NCI-H1092 treated with DMSO at 0.1 percent for 48 hours (cell line): ENCODE measurements around the gene HS2ST1.
"Not testable (repeated sequence)": the region's sequence is repeated elsewhere in the genome, so short reads cannot be mapped to it uniquely, and the experiment has no call there.

ENCODE experiments used
- DNase-seq: peaks from one replicate; lab custom pipeline; 2025; lab: John Stamatoyannopoulos, UW

HS2ST1 gene

DNA sequence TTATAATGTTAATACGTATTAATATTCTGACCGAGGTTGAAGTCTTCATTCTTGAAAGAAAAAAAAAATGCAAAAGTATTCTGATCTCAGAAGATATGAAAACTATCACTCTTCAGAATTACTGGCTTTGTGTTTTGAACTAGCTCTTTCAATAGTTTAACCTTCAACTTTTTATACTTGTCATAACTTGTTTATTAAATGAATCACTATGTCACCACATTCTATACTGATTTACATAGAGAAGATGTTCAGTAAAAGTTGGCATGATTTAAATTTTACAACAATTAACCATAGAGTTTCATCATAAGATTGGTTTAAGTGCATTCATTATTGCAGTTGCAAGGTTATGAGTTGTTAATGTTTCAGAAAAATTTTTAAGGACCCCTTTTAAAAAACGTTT, 57.3 kb downstream of the HS2ST1 start:
- DNase-seq: no peak

DNA sequence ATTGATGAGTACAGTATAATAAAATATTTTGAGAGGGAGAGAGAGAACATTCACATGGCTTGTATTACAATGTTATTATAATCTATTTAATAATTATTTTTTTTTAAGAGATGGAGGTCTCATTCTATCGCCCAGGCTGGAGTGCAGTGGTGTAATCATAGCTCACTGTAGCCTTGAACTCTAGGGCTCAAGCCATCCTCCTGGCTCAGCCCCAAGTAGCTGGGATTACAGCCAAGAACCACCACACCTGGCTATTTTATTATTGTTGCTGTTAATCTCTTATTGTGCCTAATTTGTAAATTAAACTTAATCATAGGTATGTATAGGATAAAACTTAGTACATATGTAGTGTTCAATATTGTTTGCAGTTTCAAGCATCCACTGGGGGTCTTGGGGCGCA, 57.8 kb downstream of the HS2ST1 start:
- peak; percentile 28 for DNase-seq

DNA sequence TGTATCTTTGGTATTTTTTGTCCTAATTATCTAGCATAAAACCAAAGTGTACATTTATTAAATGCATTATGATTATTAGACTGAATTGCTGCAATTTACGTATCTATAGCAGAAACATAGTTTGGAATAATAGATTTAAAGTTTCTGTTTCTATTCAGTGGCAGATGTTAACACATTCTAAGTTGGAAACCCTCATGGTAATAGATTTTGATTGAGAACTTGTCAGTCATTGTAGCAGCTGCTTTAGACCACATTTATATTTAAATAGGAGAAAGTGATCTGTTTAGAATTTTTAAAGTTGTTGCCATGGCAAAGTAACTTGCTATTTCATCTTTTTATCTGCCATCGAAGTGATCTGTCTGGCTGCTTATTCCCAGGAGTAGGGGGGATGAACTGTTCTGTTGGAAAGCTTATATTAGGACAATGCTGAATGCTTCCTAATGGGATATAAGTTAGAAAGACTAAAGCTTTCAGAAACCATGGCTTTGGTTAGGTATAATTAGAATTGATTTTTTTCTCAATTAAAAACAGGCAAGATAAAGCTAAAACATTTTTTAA, 61.6 kb downstream of the HS2ST1 start:
- DNase-seq: no peak

DNA sequence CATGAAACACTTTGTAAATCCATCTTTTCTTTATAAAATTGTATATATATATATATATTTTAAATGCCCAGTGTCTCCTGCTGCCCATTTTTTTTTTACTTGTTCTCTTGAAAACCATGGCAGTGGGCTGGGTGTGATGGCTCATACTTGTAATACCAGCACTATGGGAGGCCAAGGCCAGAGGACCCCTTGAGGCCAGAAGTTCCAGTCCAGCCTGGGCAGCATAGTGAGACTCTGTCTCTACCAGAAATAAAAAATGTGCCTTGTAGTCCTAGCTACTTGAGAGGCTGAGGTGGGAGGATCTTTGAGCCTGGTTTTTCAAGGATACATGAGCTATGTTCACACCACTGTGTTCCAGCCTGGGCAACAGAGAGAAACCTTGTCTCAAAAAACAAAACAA, 62.2 kb downstream of the HS2ST1 start:
- DNase-seq: no peak

- no peak for DNase-seq
Measured at GRCh38 chr1:86981482-86982213, 67.2 kb downstream of the HS2ST1 start.

DNA sequence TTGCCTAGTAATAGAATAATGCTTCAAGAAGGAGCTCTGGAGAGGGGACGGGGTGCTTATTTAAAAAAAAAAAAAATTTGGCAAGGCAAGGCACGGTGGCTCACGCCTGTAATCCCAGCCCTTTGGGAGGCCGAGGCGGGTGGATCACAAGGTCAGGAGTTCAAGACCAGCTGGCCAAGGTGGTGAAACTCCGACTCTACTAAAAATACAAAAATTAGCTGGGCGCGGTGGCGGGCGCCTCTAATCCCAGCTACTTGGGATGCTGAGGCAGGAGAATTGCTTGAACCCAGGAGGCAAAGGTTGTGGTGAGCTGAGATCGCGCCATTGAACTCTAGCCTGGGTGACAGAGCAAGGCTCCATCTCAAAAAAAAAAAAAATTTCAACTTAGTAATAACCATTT, 69.2 kb downstream of the HS2ST1 start:
- DNase-seq: not testable (repeated sequence)

DNA sequence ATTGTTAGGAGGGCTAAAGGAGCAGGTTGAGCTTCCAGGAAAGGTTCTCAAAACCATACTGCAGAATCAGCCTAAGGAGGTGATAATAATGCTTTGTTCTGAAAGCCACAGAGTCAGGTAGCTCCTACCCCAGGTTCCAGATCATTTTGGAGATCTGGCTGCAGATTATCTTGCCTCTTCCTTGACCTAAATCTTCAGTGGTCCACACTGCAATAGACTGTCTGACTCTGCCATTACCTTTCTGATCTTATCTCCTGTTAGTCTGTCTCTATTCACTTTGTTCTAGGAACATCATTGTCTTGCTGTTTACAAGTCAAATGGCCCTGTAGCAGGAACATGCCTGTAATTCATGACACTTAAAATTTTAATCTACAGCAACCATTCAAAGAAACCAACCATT, 73.0 kb downstream of the HS2ST1 start:
- DNase-seq: no peak

- DNase-seq: no peak
Measured at GRCh38 chr1:86988835-86989234, 74.4 kb downstream of the HS2ST1 start.

DNA sequence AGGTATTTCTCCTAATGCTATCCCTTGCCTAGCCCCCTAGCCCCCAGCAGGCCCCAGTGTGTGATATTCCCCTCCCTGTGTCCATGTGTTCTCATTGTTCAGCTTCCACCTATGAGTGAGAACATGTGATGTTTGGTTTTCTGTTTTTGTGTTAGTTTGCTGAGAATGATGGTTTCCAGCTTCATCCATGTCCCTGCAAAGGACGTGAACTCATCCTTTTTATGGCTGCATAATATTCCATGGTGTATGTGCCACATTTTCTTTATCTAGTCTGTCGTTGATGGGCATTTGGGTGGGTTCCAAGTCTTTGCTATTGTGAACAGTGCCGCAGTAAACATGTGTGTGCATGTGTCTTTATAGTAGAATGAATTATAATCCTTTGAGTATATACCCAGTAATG, 75.3 kb downstream of the HS2ST1 start:
- not testable (repeated sequence) for DNase-seq

- no peak for DNase-seq
Measured at GRCh38 chr1:86990826-86991225, 76.4 kb downstream of the HS2ST1 start.

GRCh38 chr1:86991549-86992186, 77.2 kb downstream of the HS2ST1 start:
- DNase-seq: no peak

DNA sequence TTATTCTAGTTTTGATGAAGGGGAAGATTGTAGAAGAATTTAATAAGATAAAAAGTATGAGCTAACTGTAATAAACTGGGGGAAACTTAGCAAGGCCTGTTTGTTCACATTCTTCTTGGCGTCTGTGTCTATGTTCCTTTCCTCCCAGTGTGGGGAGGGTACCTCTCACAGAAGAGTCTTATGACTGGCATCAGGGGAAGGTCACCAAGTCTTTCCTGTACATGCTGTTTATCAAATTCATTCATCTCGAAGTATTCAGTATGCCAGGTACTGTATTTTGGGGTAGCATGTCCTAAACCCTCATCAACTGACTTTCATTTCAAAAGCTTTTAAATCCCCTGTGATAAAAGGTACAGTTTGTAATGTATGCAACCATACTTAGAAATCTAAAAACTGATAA, 78.4 kb downstream of the HS2ST1 start:
- no peak for DNase-seq

- no peak for DNase-seq
Measured at GRCh38 chr1:86993269-86993985, 79.0 kb downstream of the HS2ST1 start.

GRCh38 chr1:86994061-86994460, 79.6 kb downstream of the HS2ST1 start:
- DNase-seq: no peak

- DNase-seq: no peak
Measured at GRCh38 chr1:86997538-86997937, 83.1 kb downstream of the HS2ST1 start.

DNA sequence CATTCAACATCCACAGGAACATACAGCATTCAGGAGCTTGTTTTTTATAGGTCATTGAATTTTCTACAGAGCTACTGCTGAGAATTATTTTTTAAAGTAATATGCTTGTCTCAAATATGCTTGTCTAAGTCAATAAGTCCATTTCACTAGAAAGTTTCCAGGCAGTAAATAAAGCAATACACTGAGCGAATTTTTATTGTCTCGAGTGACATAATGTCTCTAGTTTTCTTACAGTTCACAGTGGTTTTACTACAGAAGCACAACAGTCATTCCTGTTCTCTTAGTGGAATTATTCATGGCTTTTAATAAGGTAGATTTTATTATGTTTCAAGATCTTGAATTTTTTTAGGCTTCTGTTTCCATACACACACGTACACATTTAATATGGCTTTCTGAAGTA, 83.8 kb downstream of the HS2ST1 start:
- no peak for DNase-seq

DNA sequence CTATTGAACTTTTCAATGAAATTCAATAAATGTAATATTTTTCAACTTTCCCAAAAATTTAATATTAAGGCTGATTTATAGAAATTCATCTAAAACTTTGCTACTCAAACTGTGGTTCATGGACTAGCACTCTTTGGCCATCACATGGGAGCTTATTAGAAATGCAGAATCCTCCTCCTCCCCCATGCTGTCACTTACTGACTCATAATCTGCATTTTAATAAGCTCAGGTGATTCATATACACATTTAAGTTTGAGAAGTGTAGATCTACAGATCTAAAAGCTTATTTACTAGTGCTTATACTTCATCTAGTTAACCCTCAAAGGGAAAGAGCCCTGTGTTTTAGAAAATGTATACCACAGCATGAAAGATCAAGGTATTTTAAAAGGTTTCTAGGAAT, 84.3 kb downstream of the HS2ST1 start:
- DNase-seq: no peak

DNA sequence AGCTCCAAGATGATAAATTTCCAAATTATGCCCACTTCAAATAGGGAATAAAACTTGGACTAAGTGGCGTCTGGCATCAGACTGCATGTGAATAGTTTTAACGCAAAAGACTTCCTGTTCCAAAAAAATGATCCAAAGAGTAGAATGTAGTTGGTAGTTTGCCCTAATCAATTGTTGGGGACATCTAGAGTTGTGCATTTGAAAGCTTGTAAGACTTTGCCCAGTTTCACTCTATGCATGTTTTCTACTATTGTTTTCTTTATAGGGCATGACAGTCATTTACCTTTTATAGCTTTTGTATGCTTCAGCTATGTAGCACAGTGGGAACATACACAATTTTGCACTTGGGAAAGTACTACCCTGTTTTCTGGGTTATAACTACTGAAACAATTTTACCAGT, 86.0 kb downstream of the HS2ST1 start:
- no peak for DNase-seq

- DNase-seq: no peak
Measured at GRCh38 chr1:87004857-87005256, 90.4 kb downstream of the HS2ST1 start.

GRCh38 chr1:87007323-87007722, 92.9 kb downstream of the HS2ST1 start:
- no peak for DNase-seq

- DNase-seq: not testable (repeated sequence)
Measured at GRCh38 chr1:87013385-87013784, 99.0 kb downstream of the HS2ST1 start.

GRCh38 chr1:87017998-87018672, 103.7 kb downstream of the HS2ST1 start:
- DNase-seq: no peak
